SK-MEL-5 (cell line): Measurements from ENCODE around the gene SYNE4. TPM values are rescaled to one million over a fixed set of nuclear protein-coding genes. Genes with fewer than 3 reads are reported as not detected.

Experiments used
- DNase-seq: peaks from one replicate; pipeline ENCODE4 v3.0.0-alpha.2; 2016; ENCODE audit warnings: low read depth, low spot score
- in situ Hi-C: cut with HindIII; loops from 2 replicates; pipeline ENCODE4 v1.10.0; 2016; ENCODE audit warnings: low sequenced_read_pairs, high pct_unique_total_duplicates, low pct_unique_long_range_greater_than_20kb
- total RNA-seq: library from RNA; depleted of rRNA; stranded (reverse); fragments of >200 nt; shearing (Covaris generic); gene quantifications from 2 replicates; pipeline ENCODE4 v1.2.3, GENCODE V29; 2014

Gene SYNE4
- total RNA-seq, 1 experiment from 2014 or later, result not detected

DNA sequence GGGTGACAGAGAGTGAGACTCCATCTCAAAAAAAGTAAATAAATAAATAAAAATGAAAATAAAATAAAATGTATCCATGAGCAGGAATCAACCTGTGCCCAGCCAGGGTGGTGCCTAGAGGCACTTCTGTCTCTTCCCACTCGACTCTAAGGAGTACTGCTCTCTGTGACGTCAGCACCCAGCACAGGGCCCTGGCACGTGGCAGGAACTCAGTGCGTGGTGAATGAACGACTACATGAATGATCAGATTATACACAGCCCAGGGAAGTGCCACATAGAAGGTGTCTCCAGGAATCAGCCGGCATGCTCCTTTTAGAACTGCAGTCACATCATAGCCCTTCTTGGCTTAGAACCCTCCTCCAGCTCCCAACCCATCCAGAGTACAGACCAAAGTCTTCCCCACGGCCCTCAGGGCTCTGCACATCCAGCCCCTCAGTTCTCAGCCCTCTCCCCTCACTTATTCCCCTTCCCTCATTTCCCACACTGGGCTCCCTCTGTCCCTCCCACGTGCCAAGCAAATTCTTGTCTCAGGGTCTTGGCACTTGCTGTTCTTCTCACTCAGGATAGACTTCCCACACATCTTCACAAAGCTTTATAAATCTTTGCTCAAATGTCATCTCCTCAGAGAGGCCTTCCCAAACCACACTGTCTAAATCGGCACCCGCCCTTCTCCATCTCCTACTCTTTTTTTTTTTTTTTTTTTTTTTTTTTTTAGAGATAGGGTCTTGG, 19.9 kb upstream of the SYNE4 start:
- peak; percentile 50 for DNase-seq
- in situ Hi-C loops, result no loop called here

- in situ Hi-C loops, result no loop called here
- DNase-seq, result no peak
These were observed 19.1 kb upstream of the SYNE4 start for GRCh38 chr19:36027696-36028095.

GRCh38 chr19:36026091-36026876, 17.7 kb upstream of the SYNE4 start:
- in situ Hi-C loops, result no loop called here
- DNase-seq, result no peak

GRCh38 chr19:36025541-36025940, 16.9 kb upstream of the SYNE4 start:
- no peak for DNase-seq
- in situ Hi-C loops, result no loop called here

DNA sequence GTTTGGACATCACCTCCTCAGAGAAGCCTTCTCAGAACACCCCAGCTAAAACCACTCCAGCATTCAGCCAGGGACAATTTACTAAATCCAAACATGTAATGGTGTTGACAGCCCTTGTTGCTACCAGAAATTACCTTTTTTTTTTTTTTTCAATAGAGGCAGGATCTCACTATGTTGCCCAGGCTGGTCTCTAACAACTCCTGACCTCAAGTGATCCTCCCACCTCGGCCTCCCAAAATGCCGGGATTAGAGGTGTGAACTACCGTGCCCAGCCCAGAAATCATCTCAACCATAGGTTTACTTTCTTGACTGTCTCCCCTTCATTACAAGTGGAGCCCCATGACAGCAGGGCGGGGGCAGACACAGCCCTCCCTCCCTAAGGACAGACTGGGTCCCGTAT, 14.8 kb upstream of the SYNE4 start:
- in situ Hi-C loops, result no loop called here
- DNase-seq, result no peak

- in situ Hi-C loops, result no loop called here
- DNase-seq, result no peak
These were observed 10.6 kb upstream of the SYNE4 start for GRCh38 chr19:36019061-36019670.

DNA sequence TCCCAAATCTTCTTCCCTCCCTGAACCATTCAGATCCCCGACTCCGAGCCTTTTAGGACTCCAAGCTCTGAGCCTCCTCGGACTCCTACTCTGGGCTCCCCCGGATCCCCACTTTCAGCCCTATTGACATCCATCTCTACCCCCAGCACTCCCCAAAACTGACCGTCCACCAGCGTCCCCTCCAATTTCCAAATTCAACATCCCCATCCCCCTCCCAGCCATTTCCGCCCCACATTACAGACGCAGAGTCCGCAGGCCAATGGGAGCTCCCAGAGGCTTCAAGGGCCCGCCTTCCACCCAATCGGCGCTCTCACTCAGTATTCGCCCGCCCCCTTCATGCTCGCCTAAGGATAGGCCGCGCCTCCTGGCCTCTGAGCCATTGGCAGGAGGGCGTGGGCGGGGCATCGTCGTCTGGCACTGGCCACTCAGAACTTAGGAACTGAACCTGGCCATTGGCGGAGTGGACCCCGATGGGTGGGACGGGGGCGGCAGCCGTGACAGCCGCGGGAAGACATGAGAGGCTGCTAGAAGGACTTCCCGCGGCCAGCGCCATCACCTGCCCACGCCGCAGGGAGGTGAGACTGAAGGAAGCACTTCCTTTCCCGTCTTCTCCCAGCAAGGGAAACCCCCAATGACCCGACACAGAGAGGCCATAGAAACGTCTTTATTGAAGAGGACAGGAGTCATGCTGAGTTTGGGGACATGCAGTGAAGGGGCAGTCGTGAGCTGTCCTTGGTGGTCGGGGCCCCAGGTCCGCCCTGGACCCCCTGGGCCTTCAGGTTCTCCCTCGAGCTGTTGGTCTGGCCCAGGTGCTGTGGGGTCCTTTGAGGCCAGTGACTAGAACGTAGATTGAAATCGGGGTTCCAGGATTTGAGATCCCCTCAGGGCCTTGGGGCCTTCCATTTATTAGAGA, 5.7 kb upstream of the SYNE4 start, which contains the start of gene ALKBH6:
Gene ALKBH6 (minus strand): TSS at position 202 of the 913 bp plus-strand sequence. CDS start 816 bp downstream, outside the sequence.
- DNase-seq, result peak; percentile 99
- in situ Hi-C loops, result no loop called here

DNA sequence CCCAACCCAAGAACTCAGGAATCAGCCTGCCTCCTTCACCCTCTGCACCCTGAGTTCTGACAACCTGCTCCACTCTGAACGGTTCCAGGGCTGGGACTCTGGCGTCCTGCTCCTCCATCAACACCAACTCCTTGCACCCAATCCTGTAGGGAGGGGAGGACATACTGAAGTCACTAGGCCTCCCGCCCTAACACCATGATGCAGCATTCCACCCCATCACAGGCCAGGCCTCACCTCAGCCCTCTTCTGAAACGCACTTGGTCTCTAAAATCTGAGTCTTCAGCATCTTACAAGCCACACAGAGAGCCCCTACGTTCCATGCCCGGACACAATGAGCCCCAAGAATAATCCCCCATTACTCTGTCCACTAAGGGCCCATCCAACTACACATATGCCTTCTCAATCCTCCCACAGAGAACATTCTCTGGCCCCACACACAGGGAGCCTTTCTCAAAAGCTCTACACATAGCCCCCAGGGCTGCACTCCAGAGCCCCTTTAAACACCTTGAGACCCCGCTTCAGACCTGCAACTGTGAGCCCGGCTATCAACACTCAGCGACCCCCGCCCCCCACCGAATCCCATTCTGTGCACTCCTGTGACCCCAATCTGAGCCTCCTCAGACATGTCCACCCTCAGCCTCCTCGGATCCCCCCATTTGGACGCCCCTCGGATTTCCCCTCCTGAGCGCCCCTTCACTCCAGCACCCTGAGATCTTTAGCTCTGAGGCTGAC, 4.8 kb upstream of the SYNE4 start:
- in situ Hi-C loops, result no loop called here
- no peak for DNase-seq

DNA sequence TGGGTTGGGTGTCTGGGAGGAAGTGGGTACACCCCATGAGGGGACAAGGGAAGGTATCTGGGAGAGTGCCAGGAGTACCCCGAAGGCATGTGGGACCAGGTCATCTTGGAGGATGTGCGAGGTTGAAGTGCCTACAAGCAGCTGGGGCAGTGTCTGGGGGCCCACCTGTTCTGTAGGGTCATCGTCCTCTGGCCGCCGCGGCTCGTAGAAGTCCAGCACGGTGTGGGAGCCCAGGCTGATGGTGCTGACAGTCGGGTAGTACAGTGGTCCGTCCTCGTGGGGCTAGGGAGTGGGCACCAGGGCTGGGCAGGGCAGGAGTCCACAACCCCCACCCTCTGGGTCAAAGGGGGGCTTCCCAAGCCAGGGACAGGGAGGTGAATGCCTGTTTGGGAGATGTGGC, 1.8 kb upstream of the SYNE4 start:
- no peak for DNase-seq
- in situ Hi-C loops, result no loop called here

DNA sequence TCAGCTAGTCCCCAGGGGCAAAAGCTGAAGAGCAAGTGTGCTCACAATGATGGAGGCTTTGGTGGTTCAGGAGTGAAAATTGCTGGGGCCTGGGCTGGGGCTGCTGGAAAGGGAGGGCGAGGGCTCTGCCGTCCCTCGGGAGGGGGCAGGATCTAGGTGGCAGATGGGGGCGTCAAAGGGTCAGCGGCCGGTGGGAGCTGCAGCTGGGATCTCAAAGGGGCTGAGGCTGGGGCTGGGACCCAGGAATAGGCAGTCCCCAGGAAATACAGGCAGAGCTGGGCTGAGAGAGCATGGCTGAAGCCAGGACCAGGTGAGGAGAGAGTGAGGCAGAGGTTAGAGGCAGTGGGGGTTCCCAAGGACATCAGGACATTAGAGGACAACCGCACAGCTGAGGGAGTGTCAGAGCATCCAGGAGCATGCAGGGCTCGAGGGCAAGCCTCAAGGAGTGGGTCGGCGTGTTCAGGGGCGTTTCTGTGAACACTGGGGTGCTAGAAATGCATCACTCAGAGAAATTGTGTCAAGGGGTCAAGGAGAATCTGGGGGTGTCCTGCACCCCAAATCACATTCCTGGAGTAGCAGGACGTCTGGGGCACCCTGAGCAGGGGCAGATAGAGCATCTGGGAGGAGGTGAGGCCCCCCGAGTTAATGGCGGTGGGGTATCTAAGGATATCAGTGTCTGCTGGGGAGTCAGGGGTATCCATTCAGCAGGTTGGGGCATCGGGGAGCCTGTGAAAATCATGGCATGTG, 1.2 kb upstream of the SYNE4 start:
- DNase-seq, result no peak
- in situ Hi-C loops, result no loop called here

- peak; percentile 36 for DNase-seq
- in situ Hi-C loops, result no loop called here
These were observed 607 bp upstream of the SYNE4 start for GRCh38 chr19:36009220-36009619.

DNA sequence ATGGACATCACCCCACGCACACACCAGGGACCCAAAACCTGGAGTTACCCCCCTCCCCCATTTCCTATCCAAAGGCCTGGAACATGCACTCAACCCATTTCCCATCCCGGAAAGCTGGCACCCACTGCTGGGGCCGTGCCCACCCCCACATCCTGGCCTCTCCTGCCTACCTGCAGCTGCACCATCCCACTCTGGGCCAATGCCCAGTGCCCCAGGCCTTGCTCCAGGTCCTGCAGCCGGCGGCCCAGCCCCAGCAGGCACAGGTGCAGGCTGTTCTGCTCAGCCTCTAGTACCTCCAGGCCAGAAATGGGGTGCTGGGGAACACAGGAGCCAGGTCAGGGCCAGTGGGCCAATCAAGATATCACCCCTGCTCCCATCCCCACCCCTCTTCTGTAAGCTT, 1.7 kb downstream of the SYNE4 start:
- no peak for DNase-seq
- in situ Hi-C loops, result no loop called here

GRCh38 chr19:36003284-36003683, 5.3 kb downstream of the SYNE4 start:
- DNase-seq, result no peak
- in situ Hi-C loops, result no loop called here

DNA sequence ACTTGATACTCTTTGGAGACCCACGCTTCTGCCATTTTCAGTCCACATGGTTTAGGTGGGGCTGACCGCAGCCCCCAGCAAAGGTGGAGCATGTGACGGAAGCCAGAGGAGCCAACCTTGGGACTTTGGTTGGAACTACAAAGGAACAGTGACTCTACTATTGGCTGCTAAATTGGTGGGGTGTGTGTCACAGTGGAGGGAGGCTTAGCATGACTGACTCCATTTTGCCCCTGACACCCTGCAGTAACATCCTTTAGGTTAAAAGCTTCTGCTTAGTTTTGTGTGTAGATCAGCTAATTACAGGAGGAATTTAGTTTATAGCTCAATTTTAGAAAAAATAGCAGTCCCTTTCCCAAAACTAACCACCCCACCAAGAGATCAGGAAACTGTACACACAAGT, 7.0 kb downstream of the SYNE4 start:
- in situ Hi-C loops, result no loop called here
- DNase-seq, result no peak

GRCh38 chr19:35996777-35997176, 11.8 kb downstream of the SYNE4 start:
- in situ Hi-C loops, result no loop called here

More at GRCh38 chr19:35996777-35997176, 11.8 kb downstream of the SYNE4 start:
- no peak for DNase-seq
